ENCODE results near the gene ARHGAP10. TPM values are rescaled to one million over a fixed set of nuclear protein-coding genes. Genes with fewer than 3 reads are reported as not detected.

ARHGAP10 gene
- total RNA-seq, 1 experiment from 2014 or later = 4.8 TPM

DNA sequence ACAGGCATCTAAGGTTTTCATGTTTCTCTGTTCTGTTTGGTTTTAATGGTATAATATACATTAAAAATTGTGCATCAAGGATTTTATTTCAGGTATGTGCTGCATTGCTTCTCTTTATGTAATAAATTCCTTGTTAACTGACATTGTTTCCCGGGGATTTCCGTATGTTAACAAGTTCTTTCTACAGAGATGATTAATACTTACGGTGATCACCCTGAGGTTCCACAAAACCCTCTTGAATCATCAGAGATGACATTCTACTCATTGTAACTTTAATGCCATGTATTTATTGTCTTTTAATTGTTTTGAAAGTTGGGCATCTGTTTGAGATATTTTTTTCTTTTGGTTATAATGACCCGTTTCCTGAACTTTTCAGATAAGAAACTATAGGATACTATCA lies 37.5 kb downstream of the ARHGAP10 start:
- H3K4me1 ChIP-seq (ENCODE audit: insufficient read depth, low read length, poor library complexity, severe bottlenecking) = peaks cover 42% of the 10 kb centered on the region
- H3K27ac ChIP-seq (ENCODE audit: low read depth, low read length, poor library complexity, severe bottlenecking) = no peak overlapping the region
- no peak for DNase-seq (ENCODE audit: low spot score)
- H3K36me3 ChIP-seq (ENCODE audit: insufficient read depth, low read length, poor library complexity, severe bottlenecking) = no peaks in the 10 kb centered on the region
- no peaks in the 10 kb centered on the region for H3K27me3 ChIP-seq (replicated peaks; ENCODE audit: insufficient read depth, low read depth, low read length, poor library complexity)
- H3K4me3 ChIP-seq (ENCODE audit: low read depth, low read length, poor library complexity, severe bottlenecking) = no peak overlapping the region
- ChIA-PET CTCF (no interaction called here), POLR2A (ENCODE audit: low non-redundant PET) (no interaction called here)
- intact Hi-C loops (cut with micrococcal nuclease; ENCODE audit: unreplicated experiment) = no loop called here
- H3K9me3 ChIP-seq (ENCODE audit: low read depth, low read length, poor library complexity, severe bottlenecking) = no peaks in the 10 kb centered on the region
- BruUV-seq (replicated peaks) = no TSS peak
- TF ChIP-seq EZH2 (IDR thresholded peaks at IDR 0.05; ENCODE audit: borderline replicate concordance, low read depth, low read length, poor library complexity, severe bottlenecking) = no peak
- TF ChIP-seq, protein P1, sequence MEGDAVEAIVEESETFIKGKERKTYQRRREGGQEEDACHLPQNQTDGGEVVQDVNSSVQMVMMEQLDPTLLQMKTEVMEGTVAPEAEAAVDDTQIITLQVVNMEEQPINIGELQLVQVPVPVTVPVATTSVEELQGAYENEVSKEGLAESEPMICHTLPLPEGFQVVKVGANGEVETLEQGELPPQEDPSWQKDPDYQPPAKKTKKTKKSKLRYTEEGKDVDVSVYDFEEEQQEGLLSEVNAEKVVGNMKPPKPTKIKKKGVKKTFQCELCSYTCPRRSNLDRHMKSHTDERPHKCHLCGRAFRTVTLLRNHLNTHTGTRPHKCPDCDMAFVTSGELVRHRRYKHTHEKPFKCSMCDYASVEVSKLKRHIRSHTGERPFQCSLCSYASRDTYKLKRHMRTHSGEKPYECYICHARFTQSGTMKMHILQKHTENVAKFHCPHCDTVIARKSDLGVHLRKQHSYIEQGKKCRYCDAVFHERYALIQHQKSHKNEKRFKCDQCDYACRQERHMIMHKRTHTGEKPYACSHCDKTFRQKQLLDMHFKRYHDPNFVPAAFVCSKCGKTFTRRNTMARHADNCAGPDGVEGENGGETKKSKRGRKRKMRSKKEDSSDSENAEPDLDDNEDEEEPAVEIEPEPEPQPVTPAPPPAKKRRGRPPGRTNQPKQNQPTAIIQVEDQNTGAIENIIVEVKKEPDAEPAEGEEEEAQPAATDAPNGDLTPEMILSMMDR (conservative IDR thresholded peaks at IDR 0.05; ENCODE audit: low read depth, low read length) = no peak

DNA sequence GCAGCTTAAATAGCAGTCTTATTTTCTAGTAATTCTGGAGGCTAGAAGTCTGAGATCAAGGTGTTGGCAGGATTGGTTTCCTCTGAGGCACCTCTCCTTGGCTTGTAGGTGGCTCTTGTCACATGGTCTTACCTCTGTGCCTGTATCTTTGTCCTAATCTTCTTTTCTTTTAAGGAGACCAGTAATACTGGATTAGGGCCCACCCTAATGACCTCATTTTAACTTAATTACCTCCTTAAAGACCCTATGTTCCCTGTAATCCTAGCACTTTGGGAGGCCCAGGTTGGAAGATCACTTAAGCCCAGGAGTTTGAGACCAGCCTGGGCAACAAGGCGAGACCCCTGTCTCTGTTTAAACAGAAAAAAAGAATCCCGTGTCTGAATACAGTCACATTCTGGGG lies 38.9 kb downstream of the ARHGAP10 start:
- Histone ChIP-seq H3K4me1 (ENCODE audit: insufficient read depth, low read length, poor library complexity, severe bottlenecking) (peaks cover 42% of the 10 kb centered on the region), H3K27ac (ENCODE audit: low read depth, low read length, poor library complexity, severe bottlenecking) (no peak overlapping the region), H3K9me3 (ENCODE audit: low read depth, low read length, poor library complexity, severe bottlenecking) (no peaks in the 10 kb centered on the region), H3K4me3 (ENCODE audit: low read depth, low read length, poor library complexity, severe bottlenecking) (no peak overlapping the region), H3K36me3 (ENCODE audit: insufficient read depth, low read length, poor library complexity, severe bottlenecking) (no peaks in the 10 kb centered on the region), H3K27me3 (replicated peaks; ENCODE audit: insufficient read depth, low read depth, low read length, poor library complexity) (no peaks in the 10 kb centered on the region)
- no peak for TF ChIP-seq EZH2 (IDR thresholded peaks at IDR 0.05; ENCODE audit: borderline replicate concordance, low read depth, low read length, poor library complexity, severe bottlenecking)
- TF ChIP-seq, protein P1 (conservative IDR thresholded peaks at IDR 0.05; ENCODE audit: low read depth, low read length) = no peak
- ChIA-PET POLR2A (ENCODE audit: low non-redundant PET) (no interaction called here), CTCF (no interaction called here)
- intact Hi-C loops (cut with micrococcal nuclease; ENCODE audit: unreplicated experiment) = no loop called here
- BruUV-seq (replicated peaks) = no TSS peak
- no peak for DNase-seq (ENCODE audit: low spot score)

DNA sequence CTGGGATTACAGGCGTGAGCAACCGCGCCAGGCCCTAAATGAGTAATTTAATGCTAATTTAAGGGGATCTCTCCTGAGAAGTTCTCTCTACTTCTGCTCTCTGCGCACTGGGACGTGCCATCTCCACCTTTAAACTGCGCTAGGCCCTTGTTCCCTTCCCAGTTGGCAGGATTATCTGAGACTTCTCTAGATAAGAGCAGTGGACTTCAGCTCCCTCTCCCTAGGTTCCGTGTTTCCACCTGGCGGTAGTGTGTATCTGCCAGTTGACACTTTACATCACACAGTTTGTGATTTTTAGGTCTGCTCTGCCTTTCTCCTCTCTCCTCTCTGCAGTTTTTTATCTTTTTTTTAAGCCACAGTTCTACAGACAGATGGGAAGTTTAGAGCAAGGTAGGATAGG lies 40.2 kb downstream of the ARHGAP10 start:
- Histone ChIP-seq H3K4me3 (ENCODE audit: low read depth, low read length, poor library complexity, severe bottlenecking) (no peak overlapping the region), H3K27me3 (replicated peaks; ENCODE audit: insufficient read depth, low read depth, low read length, poor library complexity) (no peaks in the 10 kb centered on the region), H3K36me3 (ENCODE audit: insufficient read depth, low read length, poor library complexity, severe bottlenecking) (no peaks in the 10 kb centered on the region), H3K4me1 (ENCODE audit: insufficient read depth, low read length, poor library complexity, severe bottlenecking) (peaks cover 42% of the 10 kb centered on the region), H3K27ac (ENCODE audit: low read depth, low read length, poor library complexity, severe bottlenecking) (no peak overlapping the region), H3K9me3 (ENCODE audit: low read depth, low read length, poor library complexity, severe bottlenecking) (no peaks in the 10 kb centered on the region)
- no peak for DNase-seq (ENCODE audit: low spot score)
- BruUV-seq (replicated peaks) = no TSS peak
- no peak for TF ChIP-seq EZH2 (IDR thresholded peaks at IDR 0.05; ENCODE audit: borderline replicate concordance, low read depth, low read length, poor library complexity, severe bottlenecking)
- TF ChIP-seq, protein P1 (conservative IDR thresholded peaks at IDR 0.05; ENCODE audit: low read depth, low read length) = no peak
- intact Hi-C loops (cut with micrococcal nuclease; ENCODE audit: unreplicated experiment) = no loop called here
- CTCF ChIA-PET = no interaction called here
- POLR2A ChIA-PET (ENCODE audit: low non-redundant PET) = no interaction called here

All from A673 (cell line).